ENCODE results near the gene PLEKHG4.

The PLEKHG4 gene

GRCh38 chr16:67257486-67258160 lies 21.7 kb upstream of the PLEKHG4 start:
- Histone ChIP-seq H3K27ac (peak overlapping the region; percentile 32), H3K79me2 (no peaks in the 10 kb centered on the region), H3K36me3 (ENCODE audit: control insufficient read depth, insufficient read depth, low read length) (no peaks in the 10 kb centered on the region), H3K4me3 (ENCODE audit: low read depth, low read length) (no peak overlapping the region), H2AFZ (peak overlapping the region; percentile 64), H3K9me3 (ENCODE audit: control insufficient read depth, low read length) (no peaks in the 10 kb centered on the region), H3K9ac (no peak overlapping the region), H3K4me1 (peaks cover 12% of the 10 kb centered on the region), H3K4me2 (ENCODE audit: low read length) (no peak overlapping the region), H3K27me3 (ENCODE audit: control insufficient read depth, insufficient read depth, low read length) (no peaks in the 10 kb centered on the region)
- no peak for TF ChIP-seq CTCF (IDR thresholded peaks at IDR 0.05)

GRCh38 chr16:67258161-67258835 lies 21.0 kb upstream of the PLEKHG4 start:
- H3K4me1 ChIP-seq, result peaks cover 12% of the 10 kb centered on the region
- H3K4me2 ChIP-seq (ENCODE audit: low read length), result no peak overlapping the region
- peak overlapping the region; percentile 64 for H2AFZ ChIP-seq
- no peak for TF ChIP-seq CTCF (IDR thresholded peaks at IDR 0.05)
- H3K79me2 ChIP-seq, result no peaks in the 10 kb centered on the region
- no peaks in the 10 kb centered on the region for H3K9me3 ChIP-seq (ENCODE audit: control insufficient read depth, low read length)
- H3K27ac ChIP-seq, result peak overlapping the region; percentile 32
- no peak overlapping the region for H3K9ac ChIP-seq
- H3K4me3 ChIP-seq (ENCODE audit: low read depth, low read length), result no peak overlapping the region
- H3K36me3 ChIP-seq (ENCODE audit: control insufficient read depth, insufficient read depth, low read length), result no peaks in the 10 kb centered on the region
- no peaks in the 10 kb centered on the region for H3K27me3 ChIP-seq (ENCODE audit: control insufficient read depth, insufficient read depth, low read length)

DNA sequence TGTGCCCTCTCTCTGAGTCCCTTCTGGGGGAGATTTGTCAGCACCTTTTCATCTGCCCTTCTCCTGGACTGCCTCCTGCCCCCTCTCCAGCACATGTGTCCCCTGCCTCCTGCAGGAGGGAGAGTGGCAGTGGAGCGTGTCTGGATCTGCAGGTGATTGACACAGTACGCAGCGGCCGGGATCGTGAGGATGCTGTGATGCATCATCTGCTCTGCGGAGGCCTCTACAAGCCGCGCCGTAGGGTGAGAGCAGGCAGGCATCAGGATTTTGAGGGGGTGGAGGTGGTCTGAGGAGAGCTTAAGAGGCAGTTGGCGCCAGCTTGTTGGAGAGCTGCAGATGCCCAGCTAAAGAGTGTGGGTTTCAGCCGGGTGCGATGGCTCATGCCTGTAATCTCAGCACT lies 19.6 kb upstream of the PLEKHG4 start:
- no peak overlapping the region for H3K4me3 ChIP-seq (ENCODE audit: low read depth, low read length)
- no peaks in the 10 kb centered on the region for H3K27me3 ChIP-seq (ENCODE audit: control insufficient read depth, insufficient read depth, low read length)
- H3K9ac ChIP-seq, result no peak overlapping the region
- no peak overlapping the region for H3K4me2 ChIP-seq (ENCODE audit: low read length)
- TF ChIP-seq CTCF (IDR thresholded peaks at IDR 0.05), result no peak
- H3K36me3 ChIP-seq (ENCODE audit: control insufficient read depth, insufficient read depth, low read length), result no peaks in the 10 kb centered on the region
- H3K4me1 ChIP-seq, result peaks cover 12% of the 10 kb centered on the region
- H3K9me3 ChIP-seq (ENCODE audit: control insufficient read depth, low read length), result no peaks in the 10 kb centered on the region
- H3K27ac ChIP-seq, result no peak overlapping the region
- no peak overlapping the region for H2AFZ ChIP-seq
- H3K79me2 ChIP-seq, result no peaks in the 10 kb centered on the region

GRCh38 chr16:67260426-67261063 lies 18.8 kb upstream of the PLEKHG4 start:
- Histone ChIP-seq H3K4me2 (ENCODE audit: low read length) (no peak overlapping the region), H3K27ac (no peak overlapping the region), H3K4me3 (ENCODE audit: low read depth, low read length) (no peak overlapping the region), H3K9me3 (ENCODE audit: control insufficient read depth, low read length) (no peaks in the 10 kb centered on the region), H3K9ac (no peak overlapping the region), H3K79me2 (no peaks in the 10 kb centered on the region), H3K4me1 (peaks cover 12% of the 10 kb centered on the region), H3K36me3 (ENCODE audit: control insufficient read depth, insufficient read depth, low read length) (no peaks in the 10 kb centered on the region), H2AFZ (peak overlapping the region; percentile 72), H3K27me3 (ENCODE audit: control insufficient read depth, insufficient read depth, low read length) (no peaks in the 10 kb centered on the region)
- peak; percentile 66 for TF ChIP-seq CTCF (IDR thresholded peaks at IDR 0.05)
